Measurements from ENCODE around the gene GATC. TPM values are rescaled to one million over a fixed set of nuclear protein-coding genes. Genes with fewer than 3 reads are reported as not detected.

Gene GATC
- total and polyA plus RNA-seq, 2 of the 4 experiments (the other 2 are of a cell fraction) = 8.7 to 16.5 TPM

GRCh38 chr12:120453060-120453750, 7.0 kb downstream of the GATC start:
- Histone ChIP-seq H2BK5ac (ENCODE audit: low read depth, low read length, poor library complexity, severe bottlenecking) (no peak overlapping the region), H3K18ac (ENCODE audit: low read depth, low read length) (no peak overlapping the region), H2BK120ac (ENCODE audit: low read depth, low read length) (no peak overlapping the region), H3K14ac (replicated peaks; ENCODE audit: low read depth, low read length) (no peak overlapping the region), H2AFZ (replicated peaks; ENCODE audit: low read length, poor library complexity) (no peak overlapping the region), H3K36me3 (ENCODE audit: control insufficient read depth, insufficient read depth, low read length) (peaks cover 35% of the 10 kb centered on the region), H3K23ac (ENCODE audit: low read depth, low read length) (no peak overlapping the region), H2BK15ac (ENCODE audit: low read depth, low read length) (no peak overlapping the region), H3K56ac (ENCODE audit: extremely low read depth, insufficient read depth, low read length) (no peak overlapping the region), H3K4me2 (ENCODE audit: low read depth, low read length) (no peak overlapping the region), H2AK9ac (replicated peaks; ENCODE audit: low read depth, low read length, poor library complexity) (no peak overlapping the region), H3K9me1 (ENCODE audit: insufficient read depth, low read length) (no peaks in the 10 kb centered on the region), H2BK20ac (ENCODE audit: low read depth, low read length) (no peak overlapping the region), H3K4ac (ENCODE audit: low read depth, low read length) (no peak overlapping the region), H4K91ac (ENCODE audit: insufficient read depth, low read depth, low read length) (no peak overlapping the region), H4K8ac (ENCODE audit: low read depth in 2 of 2, low read length in 2 of 2) (no peak overlapping the region), H3K9ac (ENCODE audit: low read depth, low read length) (no peak overlapping the region), H2AK5ac (ENCODE audit: low read depth, low read length) (no peak overlapping the region), H3K79me1 (ENCODE audit: low read depth in 1 of 2, low read length in 2 of 2) (peaks cover 8 to 49% of the 10 kb centered on the region in 2 experiments), H4K20me1 (ENCODE audit: insufficient read depth, low read length) (peaks cover 14% of the 10 kb centered on the region; the same call in 1 of the 2 replicates), H3K4me1 (ENCODE audit: control insufficient read depth, insufficient read depth, low read length) (no peaks in the 10 kb centered on the region), H3K27me3 (ENCODE audit: control insufficient read depth, insufficient read depth, low read length) (no peaks in the 10 kb centered on the region), H4K5ac (ENCODE audit: low read depth, low read length) (no peak overlapping the region), H3K4me3 (ENCODE audit: insufficient read depth, low read depth, low read length) (no peak overlapping the region), H3K27ac (ENCODE audit: insufficient read depth, low read length) (no peak overlapping the region), H3K9me3 (ENCODE audit: control insufficient read depth, insufficient read depth, low read length) (no peaks in the 10 kb centered on the region)
- no TSS peak for BruUV-seq (replicated peaks)
- dilution Hi-C loops (cut with HindIII; ENCODE audit: low sequenced_read_pairs, unreplicated experiment) (no loop called here), in situ Hi-C loops (cut with MboI; ENCODE audit: low sequenced_read_pairs) (no loop called here), intact Hi-C loops (cut with micrococcal nuclease) (no loop called here)
- POLR2A ChIA-PET (ENCODE audit: unreplicated experiment) = interaction anchor here (0.6 kb wide), 1 partner anchor 130 kb away, joined by 4 read pairs; no protein-coding TSS in a partner anchor
- TF ChIP-seq CEBPB (IDR thresholded peaks at IDR 0.05; ENCODE audit: low read depth, low read length) = no peak
- no peak for TF ChIP-seq USF2 (IDR thresholded peaks at IDR 0.05; ENCODE audit: low read depth, low read length)
- no peak for TF ChIP-seq FOS (IDR thresholded peaks at IDR 0.05; ENCODE audit: low read depth, low read length)
- no peak for TF ChIP-seq ELK1 (IDR thresholded peaks at IDR 0.05; ENCODE audit: borderline replicate concordance, low read depth, low read length)
- no peak for TF ChIP-seq CTCF (conservative IDR thresholded peaks at IDR 0.05; ENCODE audit: low read depth, low read length)
- TF ChIP-seq RAD21 (IDR thresholded peaks at IDR 0.05; ENCODE audit: low read length) = no peak
- no peak for TF ChIP-seq RFX5 (IDR thresholded peaks at IDR 0.05; ENCODE audit: low read depth, low read length)
- no peak for TF ChIP-seq MAZ (IDR thresholded peaks at IDR 0.05; ENCODE audit: borderline replicate concordance, low read depth, low read length)
- TF ChIP-seq BHLHE40 (IDR thresholded peaks at IDR 0.05; ENCODE audit: low read depth, low read length) = no peak
- TF ChIP-seq MAFK (IDR thresholded peaks at IDR 0.05; ENCODE audit: low read depth, low read length) = no peak
- TF ChIP-seq SMC3 (IDR thresholded peaks at IDR 0.05; ENCODE audit: low read depth, low read length) = no peak
- no peak for TF ChIP-seq RCOR1 (IDR thresholded peaks at IDR 0.05; ENCODE audit: insufficient replicate concordance, low read length)
- no peak for TF ChIP-seq NFE2L2 (IDR thresholded peaks at IDR 0.05; ENCODE audit: low read depth, low read length)
- TF ChIP-seq MXI1 (IDR thresholded peaks at IDR 0.05; ENCODE audit: borderline replicate concordance, low read depth, low read length) = no peak
- TF ChIP-seq CHD1 (IDR thresholded peaks at IDR 0.05; ENCODE audit: low read depth, low read length) = no peak
- TF ChIP-seq POLR2A (IDR thresholded peaks at IDR 0.05; ENCODE audit: low read depth, low read length) = no peak
- no peak for DNase-seq
- no peak for ATAC-seq (ENCODE audit: low read depth)
- WGBS, 2 experiments (ENCODE audit: extremely low coverage in 2 of 2, insufficient read length in 1 of 2) = 100% methylated on average over 1 of the region's 3 CpGs; no CpG with 5 or more reads in 1 of the 2 experiments
- CTCF ChIA-PET = interaction anchor here (0.6 to 1.4 kb wide), 4 partner anchors 13 to 120 kb away, joined by 3 to 4 read pairs (median 4); no protein-coding TSS in a partner anchor
